T-cell (primary cell): ENCODE measurements around the gene KRTAP12-2. TPM values are rescaled to one million over a fixed set of nuclear protein-coding genes. Genes with fewer than 3 reads are reported as not detected.
"Not testable (repeated sequence)": the region's sequence is repeated elsewhere in the genome, so short reads cannot be mapped to it uniquely, and the experiment has no call there.

ENCODE experiments used
- ATAC-seq, 4 experiments: fragments of 200-7000 bp in 3 of 4; fragments of 150-1000 bp in 1 of 4; cut with Tn5 transposase; replicated peaks in 1 of 4; 1 replicate in 3 of 4; 2 replicates in 1 of 4; pipeline ENCODE4 v1.10.0; 2021; ENCODE audit warnings: moderate library complexity in 3 of 4, mild to moderate bottlenecking in 2 of 4, moderate number of reproducible peaks in 1 of 4
- CTCF ChIA-PET, 2 donors: fragments of 300-600 bp; sonication (Branson Sonifier 250); formaldehyde crosslinking; loops; one replicate each; lab custom pipeline; 2022; ENCODE audit warnings: antibody characterized with exemption in 2 of 2; lab: Charles Lee
- POLR2A ChIA-PET, 2 donors: fragments of 300-600 bp; sonication (Branson Sonifier 250); formaldehyde crosslinking; loops; one replicate each; lab custom pipeline; 2022; ENCODE audit warnings: antibody characterized with exemption in 2 of 2; lab: Charles Lee
- DNase-seq, 35 experiments: peaks; one replicate each; pipeline versions ENCODE4 v3.0.0 to v3.0.0-alpha.2; 2013 to 2023
- H3K27ac ChIP-seq: one replicate; pipeline ENCODE4 v1.5.1; 2013; ENCODE audit warnings: low read length
- H3K27me3 ChIP-seq, 2 experiments: replicated peaks in 1 of 2; 1 replicate in 1 of 2; 2 replicates in 1 of 2; pipeline versions ENCODE4 v1.6.1 to v1.7.0; 2013; ENCODE audit warnings: low read length in 1 of 2, mixed read lengths in 1 of 2; ENCODE audit not compliant: control insufficient read depth in 2 of 2, insufficient read depth in 2 of 2; ENCODE audit errors: extremely low read depth in 1 of 2
- H3K36me3 ChIP-seq, 2 donors: 1 replicate in 1 of 2; 2 replicates in 1 of 2; pipeline versions ENCODE4 v1.6.1 to v1.7.0; 2013; ENCODE audit warnings: low read length in 1 of 2; ENCODE audit not compliant: control insufficient read depth in 2 of 2, insufficient read depth in 1 of 2; ENCODE audit errors: extremely low read depth in 1 of 2
- H3K4me1 ChIP-seq, 2 experiments: 1 replicate in 1 of 2; 2 replicates in 1 of 2; pipeline versions ENCODE4 v1.6.1 to v1.7.0; 2013; ENCODE audit warnings: low read length in 2 of 2, mixed read lengths in 1 of 2; ENCODE audit not compliant: insufficient read depth in 2 of 2, control insufficient read depth in 1 of 2; ENCODE audit errors: extremely low read depth in 1 of 2
- H3K4me3 ChIP-seq, 2 donors: 1 replicate in 1 of 2; 2 replicates in 1 of 2; pipeline versions ENCODE4 v1.5.1 to v1.7.0; 2013; ENCODE audit warnings: mild to moderate bottlenecking in 2 of 2, low read length in 1 of 2, moderate library complexity in 1 of 2; ENCODE audit not compliant: control insufficient read depth in 1 of 2; ENCODE audit errors: extremely low read depth in 1 of 2
- H3K9me3 ChIP-seq: 2 replicates; pipeline ENCODE4 v1.7.0; 2013
- H3K27ac Mint-ChIP-seq, 2 donors: one replicate each; pipeline ENCODE4 v1.8.0; 2020 to 2021; ENCODE audit warnings: mild to moderate bottlenecking in 2 of 2, mixed read lengths in 2 of 2
- H3K27me3 Mint-ChIP-seq, 2 donors: one replicate each; pipeline ENCODE4 v1.8.0; 2021 to 2022; ENCODE audit warnings: mixed read lengths in 2 of 2
- H3K36me3 Mint-ChIP-seq: one replicate; pipeline ENCODE4 v1.8.0; 2021; ENCODE audit warnings: mixed read lengths
- H3K4me1 Mint-ChIP-seq, 3 donors: one replicate each; pipeline ENCODE4 v1.8.0; 2020 to 2022; ENCODE audit warnings: mixed read lengths in 3 of 3, mild to moderate bottlenecking in 1 of 3
- H3K4me3 Mint-ChIP-seq, 3 donors: one replicate each; pipeline ENCODE4 v1.8.0; 2020 to 2022; ENCODE audit warnings: mild to moderate bottlenecking in 3 of 3, mixed read lengths in 3 of 3, moderate library complexity in 3 of 3
- H3K9me3 Mint-ChIP-seq, 3 donors: one replicate each; pipeline ENCODE4 v1.8.0; 2020 to 2022; ENCODE audit warnings: mixed read lengths in 3 of 3
- WGBS: methylation state at CpG from one replicate; pipeline ENCODE4 v1.1.5; 2013; ENCODE audit warnings: missing lambda C conversion rate; ENCODE audit not compliant: insufficient coverage; 5-methylcytosine and 5-hydroxymethylcytosine counted together
- total RNA-seq, 35 experiments: library from RNA in 6 of 35; stranded (reverse) in 6 of 35; fragments of 120-200 nt in 1 of 35; gene quantifications; one replicate each; pipeline versions ENCODE4 v1.2.1 to v1.2.4 and lab custom pipeline; 2013 to 2026

Gene KRTAP12-2
- total RNA-seq, 5 donors from 2014 or later (not counting 1 experiment from before 2014, with no cell fraction given) = not detected

GRCh38 chr21:44699502-44700001 lies 32.8 kb upstream of the KRTAP12-2 start:
- H3K27ac ChIP-seq = no peak overlapping the region
- ChIA-PET POLR2A (no interaction called here), CTCF (no interaction called here)
- peaks cover 9 to 84% of the 10 kb centered on the region in 2 experiments for H3K27me3 ChIP-seq
- Mint-ChIP-seq H3K27ac (peak overlapping the region in 1 of 2 donors; percentile 43), H3K4me1 (peaks cover 5 to 17% (median 9%) of the 10 kb centered on the region in 3 donors), H3K9me3 (no peaks in the 10 kb centered on the region), H3K4me3 (no peak overlapping the region), H3K27me3 (peaks cover 66 to 78% of the 10 kb centered on the region in 2 donors), H3K36me3 (no peaks in the 10 kb centered on the region)
- H3K4me1 ChIP-seq = peaks cover 0 to 7% of the 10 kb centered on the region in 2 experiments
- 52% methylated on average over 17 of the region's 17 CpGs for WGBS
- H3K36me3 ChIP-seq = no peaks in the 10 kb centered on the region
- no peaks in the 10 kb centered on the region for H3K9me3 ChIP-seq
- ATAC-seq (no peak), DNase-seq (peak in 1 of 35 experiments; percentile 21)
- H3K4me3 ChIP-seq = no peak overlapping the region

- peak overlapping the region in 1 of 2 donors; percentile 78 for H3K27ac Mint-ChIP-seq
- no peak overlapping the region for H3K27ac ChIP-seq
- ATAC-seq = no peak
Measured at GRCh38 chr21:44697811-44698734, 31.3 kb upstream of the KRTAP12-2 start.

GRCh38 chr21:44697172-44697810 lies 30.6 kb upstream of the KRTAP12-2 start, which contains the start of gene KRTAP10-12:
Gene KRTAP10-12 (plus strand): TSS chr21:44697172. CDS start chr21:44697202, 30 bp downstream.
- H3K36me3 ChIP-seq = not testable (repeated sequence)

More at GRCh38 chr21:44697811-44698734, 31.3 kb upstream of the KRTAP12-2 start:
- WGBS = 45% methylated on average over 27 of the region's 35 CpGs
- Histone ChIP-seq H3K4me1 (peaks cover 0 to 7% of the 10 kb centered on the region in 2 experiments), H3K27me3 (peaks cover 4 to 70% of the 10 kb centered on the region in 2 experiments), H3K4me3 (no peak overlapping the region), H3K36me3 (no peaks in the 10 kb centered on the region), H3K9me3 (peaks cover 2% of the 10 kb centered on the region)
- no peak for DNase-seq
- CTCF ChIA-PET = no interaction called here
- Mint-ChIP-seq H3K27me3 (peaks cover 58 to 68% of the 10 kb centered on the region in 2 donors), H3K36me3 (no peaks in the 10 kb centered on the region), H3K4me1 (peaks cover 5 to 20% (median 13%) of the 10 kb centered on the region in 3 donors), H3K4me3 (no peak overlapping the region), H3K9me3 (peaks cover 3 to 9% (median 7%) of the 10 kb centered on the region in 3 donors)
- POLR2A ChIA-PET = no interaction called here

GRCh38 chr21:44696572-44696971 lies 29.8 kb upstream of the KRTAP12-2 start:
- POLR2A ChIA-PET = no interaction called here
- Histone ChIP-seq H3K27ac (no peak overlapping the region), H3K9me3 (peaks cover 2% of the 10 kb centered on the region), H3K36me3 (no peaks in the 10 kb centered on the region), H3K4me3 (no peak overlapping the region), H3K27me3 (peaks cover 4 to 55% of the 10 kb centered on the region in 2 experiments), H3K4me1 (peaks cover 0 to 7% of the 10 kb centered on the region in 2 experiments)
- Mint-ChIP-seq H3K4me3 (no peak overlapping the region), H3K9me3 (peaks cover 6 to 22% (median 14%) of the 10 kb centered on the region in 3 donors), H3K27ac (no peak overlapping the region), H3K27me3 (peaks cover 47 to 54% of the 10 kb centered on the region in 2 donors), H3K36me3 (no peaks in the 10 kb centered on the region), H3K4me1 (peaks cover 10 to 21% (median 18%) of the 10 kb centered on the region in 3 donors)
- ATAC-seq (no peak), DNase-seq (no peak)
- CTCF ChIA-PET = interaction anchor here in 1 of 2 donors (0.7 kb wide), 1 partner anchor 11 kb away, joined by 3 read pairs; no protein-coding TSS in a partner anchor
- 90% methylated on average over 2 of the region's 10 CpGs for WGBS

More at GRCh38 chr21:44697172-44697810, 30.6 kb upstream of the KRTAP12-2 start, which contains the start of gene KRTAP10-12:
- H3K27me3 ChIP-seq = peaks cover 4 to 62% of the 10 kb centered on the region in 2 experiments
- Mint-ChIP-seq H3K27ac (peak within 1 kb of the TSS; percentile 12 to 78), H3K9me3 (peaks cover 6 to 15% (median 14%) of the 10 kb centered on the region in 3 donors), H3K4me1 (peaks cover 5 to 20% (median 13%) of the 10 kb centered on the region in 3 donors), H3K27me3 (peaks cover 50 to 60% of the 10 kb centered on the region in 2 donors)
- H3K4me3 ChIP-seq, H3K4me3 Mint-ChIP-seq, CTCF ChIA-PET, H3K9me3 ChIP-seq, POLR2A ChIA-PET, H3K4me1 ChIP-seq, H3K27ac ChIP-seq, DNase-seq, H3K36me3 Mint-ChIP-seq, ATAC-seq: not testable (repeated sequence)
- 66% methylated on average over 9 of the region's 21 CpGs for WGBS

- no peak for DNase-seq
- H3K27me3 Mint-ChIP-seq = peaks cover 37 to 46% of the 10 kb centered on the region in 2 donors
Measured at GRCh38 chr21:44695641-44696040, 28.9 kb upstream of the KRTAP12-2 start.

More at GRCh38 chr21:44695641-44696040, 28.9 kb upstream of the KRTAP12-2 start:
- H3K4me3 ChIP-seq = no peak overlapping the region
- no peaks in the 10 kb centered on the region for H3K36me3 Mint-ChIP-seq
- H3K27me3 ChIP-seq = peaks cover 4 to 45% of the 10 kb centered on the region in 2 experiments
- ATAC-seq = no peak
- peaks cover 18 to 27% (median 22%) of the 10 kb centered on the region in 3 donors for H3K4me1 Mint-ChIP-seq
- no peaks in the 10 kb centered on the region for H3K36me3 ChIP-seq
- H3K27ac Mint-ChIP-seq = no peak overlapping the region
- peaks cover 2% of the 10 kb centered on the region for H3K9me3 ChIP-seq
- peaks cover 0 to 7% of the 10 kb centered on the region in 2 experiments for H3K4me1 ChIP-seq
- H3K9me3 Mint-ChIP-seq = peaks cover 6 to 22% (median 14%) of the 10 kb centered on the region in 3 donors
- WGBS = 84% methylated on average over 7 of the region's 8 CpGs
- ChIA-PET POLR2A (no interaction called here), CTCF (no interaction called here)
- no peak overlapping the region for H3K27ac ChIP-seq
- no peak overlapping the region for H3K4me3 Mint-ChIP-seq
